Keratinocyte (primary cell): ENCODE measurements around the gene RPL32. TPM values are rescaled to one million over a fixed set of nuclear protein-coding genes. Genes with fewer than 3 reads are reported as not detected.
"Not testable (repeated sequence)": the region's sequence is repeated elsewhere in the genome, so short reads cannot be mapped to it uniquely, and the experiment has no call there.

Experiments used
- DNase-seq: peaks from one replicate; pipeline ENCODE4 v3.0.0-alpha.2; 2011; ENCODE audit warnings: low read depth, missing footprints, low spot score
- FAIRE-seq: peaks from 2 replicates; lab custom pipeline; 2011; peaks lifted over from hg19 to GRCh38; lab: Jason Lieb, UNC
- H2AFZ ChIP-seq: 2 replicates; pipeline ENCODE4 v1.6.0; 2012; ENCODE audit warnings: low read length, control low read depth, inconsistent platforms; ENCODE audit not compliant: control insufficient read depth
- H3K27ac ChIP-seq: 2 replicates; pipeline ENCODE4 v1.5.1; 2011; ENCODE audit warnings: low read length; ENCODE audit not compliant: control insufficient read depth, insufficient read depth
- H3K27me3 ChIP-seq: 3 replicates; pipeline ENCODE4 v1.6.0; 2011; ENCODE audit warnings: low read length; ENCODE audit not compliant: control insufficient read depth, insufficient read depth; ENCODE audit errors: extremely low read depth
- H3K36me3 ChIP-seq, 2 experiments: 2 replicates in 1 of 2; 3 replicates in 1 of 2; pipeline ENCODE4 v1.5.1; 2011; ENCODE audit warnings: low read length in 2 of 2, mild to moderate bottlenecking in 1 of 2; ENCODE audit not compliant: control insufficient read depth in 2 of 2, insufficient read depth in 2 of 2; ENCODE audit errors: extremely low read depth in 1 of 2
- H3K4me1 ChIP-seq: 3 replicates; pipeline ENCODE4 v1.5.1; 2011; ENCODE audit warnings: low read length; ENCODE audit not compliant: control insufficient read depth, insufficient read depth; ENCODE audit errors: extremely low read depth
- H3K4me2 ChIP-seq: 3 replicates; pipeline ENCODE4 v1.6.0; 2011; ENCODE audit warnings: low read depth, low read length; ENCODE audit not compliant: control insufficient read depth, insufficient read depth; ENCODE audit errors: extremely low read depth
- H3K4me3 ChIP-seq, 3 experiments: fragments of 200-600 bp in 1 of 3; sonication (generic) in 1 of 3; 2 replicates in 2 of 3; 3 replicates in 1 of 3; pipeline ENCODE4 v1.5.1; 2011 to 2016; ENCODE audit warnings: low read length in 3 of 3, mild to moderate bottlenecking in 3 of 3, control low read depth in 2 of 3, inconsistent platforms in 1 of 3, low read depth in 1 of 3, mixed read lengths in 1 of 3, mixed run types in 1 of 3, moderate library complexity in 1 of 3; ENCODE audit not compliant: control insufficient read depth in 2 of 3, insufficient read depth in 2 of 3; ENCODE audit errors: extremely low read depth in 1 of 3
- H3K79me2 ChIP-seq: 2 replicates; pipeline ENCODE4 v1.6.0; 2012; ENCODE audit warnings: low read length; ENCODE audit not compliant: control insufficient read depth, insufficient read depth
- H3K9ac ChIP-seq: 3 replicates; pipeline ENCODE4 v1.6.0; 2011; ENCODE audit warnings: low read length; ENCODE audit not compliant: control insufficient read depth, insufficient read depth; ENCODE audit errors: extremely low read depth
- H3K9me1 ChIP-seq: 3 replicates; pipeline ENCODE4 v1.6.0; 2011; ENCODE audit warnings: low read length; ENCODE audit not compliant: control insufficient read depth, insufficient read depth; ENCODE audit errors: extremely low read depth
- H3K9me3 ChIP-seq: 2 replicates; pipeline ENCODE4 v1.5.1; 2012; ENCODE audit warnings: low read depth, low read length; ENCODE audit not compliant: control insufficient read depth
- H4K20me1 ChIP-seq: 3 replicates; pipeline ENCODE4 v1.6.0; 2011; ENCODE audit warnings: low read length; ENCODE audit not compliant: control insufficient read depth, insufficient read depth; ENCODE audit errors: extremely low read depth
- CTCF ChIP-seq, 3 experiments: IDR thresholded peaks in 1 of 3; conservative IDR thresholded peaks in 1 of 3; optimal IDR thresholded peaks in 1 of 3; 2 replicates in 2 of 3; 3 replicates in 1 of 3; pipeline versions ENCODE3 to v1.5.1; 2011; ENCODE audit warnings: low read length in 3 of 3, mild to moderate bottlenecking in 3 of 3, moderate library complexity in 2 of 3, control low read depth in 1 of 3, inconsistent platforms in 1 of 3; ENCODE audit not compliant: insufficient read depth in 2 of 3; ENCODE audit errors: extremely low read depth in 1 of 3
- EZH2 ChIP-seq: IDR thresholded peaks from one replicate; pipeline ENCODE4 v1.6.1; 2012; ENCODE audit warnings: inconsistent platforms, mild to moderate bottlenecking, low read length, moderate library complexity
- dilution Hi-C: fragments of 300-500 bp; cut with MboI; formaldehyde crosslinking; loops from one replicate; pipeline ENCODE4 v1.7.0; 2020; ENCODE audit warnings: low sequenced_read_pairs; ENCODE audit not compliant: extremely low pct_ligation_motif_present
- polyA plus RNA-seq, 5 experiments: library from polyadenylated mRNA; depleted of rRNA in 3 of 5; stranded (reverse) in 3 of 5; stranded (forward) in 1 of 5; unstranded in 1 of 5; fragments of >200 nt; gene quantifications; 1 replicate in 1 of 5; 2 replicates in 3 of 5; 3 replicates in 1 of 5; pipeline versions ENCODE4 v1.2.1 to v1.2.3, GENCODE V29; 2011 to 2012; ENCODE audit warnings: missing spikeins in 2 of 5, low read depth in 1 of 5, low replicate concordance in 1 of 5

RPL32 gene
- polyA plus RNA-seq, 1 donor (not counting 4 experiments of a cell fraction or from before 2014, with no cell fraction given), result 2,534 TPM

- no peak for TF ChIP-seq CTCF (optimal IDR thresholded peaks at IDR 0.05 in 1 of 3, IDR thresholded peaks at IDR 0.05 in 1 of 3, conservative IDR thresholded peaks at IDR 0.05 in 1 of 3; ENCODE audit: extremely low read depth in 1 of 3, insufficient read depth in 2 of 3, low read length in 3 of 3)
- no peak for TF ChIP-seq EZH2
- Histone ChIP-seq H3K79me2 (no peaks in the 10 kb centered on the region), H3K36me3 (no peaks in the 10 kb centered on the region), H3K27ac (no peak overlapping the region), H4K20me1 (no peaks in the 10 kb centered on the region), H2AFZ (no peak overlapping the region), H3K27me3 (peaks cover 13% of the 10 kb centered on the region), H3K4me1 (peaks cover 3% of the 10 kb centered on the region), H3K4me2 (no peak overlapping the region), H3K4me3 (no peak overlapping the region), H3K9me3 (no peaks in the 10 kb centered on the region), H3K9ac (no peak overlapping the region), H3K9me1 (no peaks in the 10 kb centered on the region)
- dilution Hi-C loops, result no loop called here
- no peak for FAIRE-seq
- no peak for DNase-seq
Observed at GRCh38 chr3:12879191-12879815, 37.9 kb upstream of the RPL32 start.

GRCh38 chr3:12878758-12879157 lies 37.4 kb upstream of the RPL32 start:
- FAIRE-seq, H3K9ac ChIP-seq, dilution Hi-C loops: not testable (repeated sequence)

GRCh38 chr3:12878141-12878574 lies 36.8 kb upstream of the RPL32 start:
- DNase-seq (no peak), FAIRE-seq (no peak)
- no peak overlapping the region for H3K27ac ChIP-seq
- H3K9ac ChIP-seq, result no peak overlapping the region
- H3K9me3 ChIP-seq, result no peaks in the 10 kb centered on the region
- H3K9me1 ChIP-seq, result no peaks in the 10 kb centered on the region
- no peak overlapping the region for H2AFZ ChIP-seq
- TF ChIP-seq CTCF (optimal IDR thresholded peaks at IDR 0.05 in 1 of 3, IDR thresholded peaks at IDR 0.05 in 1 of 3, conservative IDR thresholded peaks at IDR 0.05 in 1 of 3; ENCODE audit: extremely low read depth in 1 of 3, insufficient read depth in 2 of 3, low read length in 3 of 3) (no peak), EZH2 (no peak)
- dilution Hi-C loops, result no loop called here
- peaks cover 18% of the 10 kb centered on the region for H3K27me3 ChIP-seq
- no peaks in the 10 kb centered on the region for H3K36me3 ChIP-seq
- H3K79me2 ChIP-seq, result no peaks in the 10 kb centered on the region
- no peaks in the 10 kb centered on the region for H4K20me1 ChIP-seq
- H3K4me3 ChIP-seq, result no peak overlapping the region
- no peaks in the 10 kb centered on the region for H3K4me1 ChIP-seq
- no peak overlapping the region for H3K4me2 ChIP-seq

More at GRCh38 chr3:12878758-12879157, 37.4 kb upstream of the RPL32 start:
- H3K9me3 ChIP-seq, H3K4me3 ChIP-seq, H3K4me1 ChIP-seq, H2AFZ ChIP-seq, DNase-seq, H3K4me2 ChIP-seq, H3K79me2 ChIP-seq, H3K9me1 ChIP-seq, H3K36me3 ChIP-seq, H4K20me1 ChIP-seq, H3K27ac ChIP-seq: not testable (repeated sequence)
- H3K27me3 ChIP-seq, result peaks cover 14% of the 10 kb centered on the region
